OCI-LY3 (cell line): Measurements from ENCODE around the gene KRT2.

Experiments used
- H2AFZ ChIP-seq: fragments of 200-600, 300-600 bp; shearing (Covaris generic); 2 replicates; pipeline ENCODE4 v1.6.0; 2014; ENCODE audit warnings: antibody characterized with exemption, low read depth, low read length
- H3K27ac ChIP-seq: fragments of 200-600, 300-600 bp; sonication (generic); 2 replicates; pipeline ENCODE4 v1.5.1; 2014; ENCODE audit warnings: mild to moderate bottlenecking, low read length, moderate library complexity, mixed read lengths
- H3K27me3 ChIP-seq: fragments of 200-600, 300-600 bp; sonication (generic); 2 replicates; pipeline ENCODE4 v1.6.1; 2014; ENCODE audit warnings: low read depth, low read length, mixed read lengths
- H3K36me3 ChIP-seq: fragments of 200-600, 300-600 bp; sonication (generic); replicated peaks from 2 replicates; pipeline ENCODE3; 2014; ENCODE audit warnings: low read depth, low read length, mixed read lengths
- H3K4me1 ChIP-seq: fragments of 300-600, 200-600 bp; sonication (generic); 2 replicates; pipeline ENCODE4 v1.6.1; 2014; ENCODE audit warnings: low read length, mixed read lengths
- H3K4me2 ChIP-seq: fragments of 200-600, 300-600 bp; sonication (generic); 2 replicates; pipeline ENCODE4 v1.6.1; 2014; ENCODE audit warnings: low read length, mixed read lengths
- H3K4me3 ChIP-seq: fragments of 300-600, 200-600 bp; sonication (generic); 2 replicates; pipeline ENCODE4 v1.5.1; 2014; ENCODE audit warnings: antibody characterized with exemption, mild to moderate bottlenecking, low read length, moderate library complexity
- H3K79me2 ChIP-seq: fragments of 300-600, 200-600 bp; shearing (Covaris generic); 2 replicates; pipeline ENCODE4 v1.6.1; 2014; ENCODE audit warnings: mild to moderate bottlenecking, low read length, mixed read lengths
- H3K9ac ChIP-seq: fragments of 300-600, 200-600 bp; shearing (Covaris generic); 2 replicates; pipeline ENCODE4 v1.6.0; 2014; ENCODE audit warnings: mild to moderate bottlenecking, low read length, moderate library complexity
- H3K9me3 ChIP-seq: fragments of 200-600, 300-600 bp; shearing (Covaris generic); 2 replicates; pipeline ENCODE4 v1.6.1; 2014; ENCODE audit warnings: low read length, mixed read lengths; ENCODE audit not compliant: insufficient read depth
- H4K20me1 ChIP-seq: fragments of 200-600, 300-600 bp; sonication (generic); 2 replicates; pipeline ENCODE4 v1.6.1; 2016; ENCODE audit warnings: low read length, mixed read lengths; ENCODE audit not compliant: insufficient read depth
- EZH2phosphoT487 ChIP-seq: fragments of 200-600 bp; shearing (Covaris generic); IDR thresholded peaks from 2 replicates; pipeline ENCODE4 v1.6.1; 2018; ENCODE audit warnings: antibody characterized with exemption, mixed run types, low read depth
- TF ChIP-seq, protein P1 (sequence below): fragments of 200-600, 300-600 bp; sonication (generic); IDR thresholded peaks from 2 replicates; pipeline ENCODE4 v1.5.1; 2014; ENCODE audit warnings: antibody characterized with exemption, low read length, low read depth

Gene KRT2

GRCh38 chr12:52637299-52637698, 14.7 kb downstream of the KRT2 start:
- H3K4me3 ChIP-seq, result no peak overlapping the region
- H3K79me2 ChIP-seq, result no peaks in the 10 kb centered on the region

GRCh38 chr12:52636592-52637258, 15.3 kb downstream of the KRT2 start:
- H3K4me1 ChIP-seq, result no peaks in the 10 kb centered on the region
- H3K9me3 ChIP-seq, result no peaks in the 10 kb centered on the region
- no peak overlapping the region for H3K27ac ChIP-seq
- H3K4me3 ChIP-seq, result no peak overlapping the region
- H3K27me3 ChIP-seq, result peaks cover 40% of the 10 kb centered on the region
- no peak overlapping the region for H2AFZ ChIP-seq
- H3K4me2 ChIP-seq, result no peak overlapping the region
- no peak for TF ChIP-seq EZH2phosphoT487
- H3K79me2 ChIP-seq, result no peaks in the 10 kb centered on the region
- H3K9ac ChIP-seq, result no peak overlapping the region
- H4K20me1 ChIP-seq, result no peaks in the 10 kb centered on the region
- no peaks in the 10 kb centered on the region for H3K36me3 ChIP-seq

More at GRCh38 chr12:52637299-52637698, 14.7 kb downstream of the KRT2 start:
- H3K4me1 ChIP-seq, result no peaks in the 10 kb centered on the region
- H3K27me3 ChIP-seq, result peaks cover 44% of the 10 kb centered on the region
- H4K20me1 ChIP-seq, result no peaks in the 10 kb centered on the region
- H3K27ac ChIP-seq, result no peak overlapping the region
- TF ChIP-seq, protein P1, sequence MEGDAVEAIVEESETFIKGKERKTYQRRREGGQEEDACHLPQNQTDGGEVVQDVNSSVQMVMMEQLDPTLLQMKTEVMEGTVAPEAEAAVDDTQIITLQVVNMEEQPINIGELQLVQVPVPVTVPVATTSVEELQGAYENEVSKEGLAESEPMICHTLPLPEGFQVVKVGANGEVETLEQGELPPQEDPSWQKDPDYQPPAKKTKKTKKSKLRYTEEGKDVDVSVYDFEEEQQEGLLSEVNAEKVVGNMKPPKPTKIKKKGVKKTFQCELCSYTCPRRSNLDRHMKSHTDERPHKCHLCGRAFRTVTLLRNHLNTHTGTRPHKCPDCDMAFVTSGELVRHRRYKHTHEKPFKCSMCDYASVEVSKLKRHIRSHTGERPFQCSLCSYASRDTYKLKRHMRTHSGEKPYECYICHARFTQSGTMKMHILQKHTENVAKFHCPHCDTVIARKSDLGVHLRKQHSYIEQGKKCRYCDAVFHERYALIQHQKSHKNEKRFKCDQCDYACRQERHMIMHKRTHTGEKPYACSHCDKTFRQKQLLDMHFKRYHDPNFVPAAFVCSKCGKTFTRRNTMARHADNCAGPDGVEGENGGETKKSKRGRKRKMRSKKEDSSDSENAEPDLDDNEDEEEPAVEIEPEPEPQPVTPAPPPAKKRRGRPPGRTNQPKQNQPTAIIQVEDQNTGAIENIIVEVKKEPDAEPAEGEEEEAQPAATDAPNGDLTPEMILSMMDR, result no peak
- TF ChIP-seq EZH2phosphoT487, result no peak
- no peak overlapping the region for H2AFZ ChIP-seq
- H3K4me2 ChIP-seq, result no peak overlapping the region
- no peak overlapping the region for H3K9ac ChIP-seq
- H3K9me3 ChIP-seq, result no peaks in the 10 kb centered on the region
- no peaks in the 10 kb centered on the region for H3K36me3 ChIP-seq

DNA sequence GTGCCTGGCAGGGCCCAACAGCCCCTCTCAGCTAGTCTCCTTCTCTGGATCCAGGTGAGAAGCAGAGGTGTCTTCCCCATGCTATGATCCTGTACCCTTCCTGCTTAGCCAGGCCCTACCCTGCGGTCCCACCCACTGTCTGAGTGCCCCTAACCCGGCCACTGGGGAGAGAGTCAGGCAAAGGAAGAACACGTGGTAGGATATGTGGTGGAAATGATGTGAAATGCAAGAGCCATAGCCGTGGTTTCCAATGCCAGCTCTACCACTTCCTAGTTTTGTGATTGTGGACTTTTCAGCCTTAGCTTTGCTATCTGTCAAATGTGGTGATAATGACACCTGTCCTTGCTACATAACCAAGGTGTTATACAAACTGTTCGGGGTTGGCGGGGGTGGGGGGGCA, 15.8 kb downstream of the KRT2 start:
- no peak overlapping the region for H3K27ac ChIP-seq
- no peak overlapping the region for H3K9ac ChIP-seq
- no peak overlapping the region for H3K4me2 ChIP-seq
- no peaks in the 10 kb centered on the region for H3K79me2 ChIP-seq
- TF ChIP-seq, protein P1, result no peak
- no peak for TF ChIP-seq EZH2phosphoT487
- no peaks in the 10 kb centered on the region for H3K9me3 ChIP-seq
- H2AFZ ChIP-seq, result no peak overlapping the region
- H3K36me3 ChIP-seq, result no peaks in the 10 kb centered on the region
- H4K20me1 ChIP-seq, result no peaks in the 10 kb centered on the region
- H3K4me1 ChIP-seq, result no peaks in the 10 kb centered on the region
- peaks cover 39% of the 10 kb centered on the region for H3K27me3 ChIP-seq
- no peak overlapping the region for H3K4me3 ChIP-seq

DNA sequence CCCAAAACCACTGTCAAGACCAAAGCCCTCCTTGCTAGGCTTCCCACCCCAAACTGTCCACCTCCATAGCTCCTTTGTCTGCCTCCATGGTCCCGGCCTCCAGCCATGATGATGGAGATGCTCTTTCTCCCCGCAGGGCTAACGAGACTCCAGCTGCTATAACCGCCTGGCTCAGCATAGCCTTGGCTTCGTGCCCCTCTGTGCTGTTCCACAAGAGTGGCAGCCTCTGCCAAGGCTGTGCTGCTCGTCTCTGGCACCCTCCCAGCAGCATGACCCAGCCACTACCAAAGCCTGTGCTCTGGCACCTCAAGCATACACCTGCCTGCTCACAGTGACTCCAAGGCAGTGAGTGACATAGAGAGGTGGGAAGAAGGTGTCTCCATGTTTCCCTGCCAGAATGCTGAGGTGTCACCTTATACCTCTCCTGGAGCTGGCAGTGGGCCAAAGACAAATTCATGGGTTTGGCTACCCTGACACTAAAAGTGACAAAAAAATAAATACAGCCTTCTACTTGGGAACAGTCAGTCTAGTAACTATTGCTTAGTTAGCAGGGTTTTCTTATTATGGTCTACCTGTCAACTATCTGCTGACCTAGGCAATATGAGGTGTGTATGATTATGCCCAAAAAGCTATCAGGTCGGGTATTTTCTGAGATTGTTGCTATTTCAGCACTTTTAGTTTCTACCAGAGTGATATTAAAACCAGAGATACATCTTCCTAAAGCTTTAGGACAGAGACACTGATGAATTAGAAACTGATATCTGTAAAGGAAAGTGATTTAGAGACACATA, 17.6 kb downstream of the KRT2 start:
- no peaks in the 10 kb centered on the region for H3K79me2 ChIP-seq
- H3K4me1 ChIP-seq, result peaks cover 5% of the 10 kb centered on the region; the same call in 1 of the 2 replicates
- H3K27me3 ChIP-seq, result peaks cover 28% of the 10 kb centered on the region
- no peak overlapping the region for H3K9ac ChIP-seq
- H3K9me3 ChIP-seq, result no peaks in the 10 kb centered on the region
- no peak overlapping the region for H3K27ac ChIP-seq
- TF ChIP-seq EZH2phosphoT487, result no peak
- H3K36me3 ChIP-seq, result no peaks in the 10 kb centered on the region
- H3K4me3 ChIP-seq, result no peak overlapping the region
- no peak overlapping the region for H3K4me2 ChIP-seq
- H4K20me1 ChIP-seq, result no peaks in the 10 kb centered on the region
- no peak overlapping the region for H2AFZ ChIP-seq

GRCh38 chr12:52633383-52633782, 18.6 kb downstream of the KRT2 start:
- Histone ChIP-seq H3K4me1 (peaks cover 5% of the 10 kb centered on the region; the same call in 1 of the 2 replicates), H3K36me3 (no peaks in the 10 kb centered on the region), H3K9ac (no peak overlapping the region), H3K9me3 (no peaks in the 10 kb centered on the region), H3K27me3 (peaks cover 18% of the 10 kb centered on the region; the same call in 1 of the 2 replicates), H3K27ac (no peak overlapping the region), H4K20me1 (no peaks in the 10 kb centered on the region), H3K4me2 (no peak overlapping the region; the same call in 1 of the 2 replicates), H2AFZ (no peak overlapping the region), H3K4me3 (no peak overlapping the region), H3K79me2 (no peaks in the 10 kb centered on the region)
- no peak for TF ChIP-seq EZH2phosphoT487
- TF ChIP-seq, protein P1, result no peak
